GM15510 (cell line): Measurements from ENCODE around the gene GPR37L1.

ENCODE experiments used
- POLR2A ChIP-seq: IDR thresholded peaks from 3 replicates; pipeline ENCODE4 v1.6.1; 2011; ENCODE audit warnings: borderline replicate concordance; ENCODE audit not compliant: insufficient read length; ENCODE audit errors: extremely low read depth

GPR37L1 gene

GRCh38 chr1:202101184-202101583 lies 21.5 kb upstream of the GPR37L1 start:
- no peak for TF ChIP-seq POLR2A

GRCh38 chr1:202104073-202104472 lies 18.6 kb upstream of the GPR37L1 start:
- no peak for TF ChIP-seq POLR2A

GRCh38 chr1:202105571-202106339 lies 17.0 kb upstream of the GPR37L1 start:
- no peak for TF ChIP-seq POLR2A

GRCh38 chr1:202106340-202107254 lies 16.1 kb upstream of the GPR37L1 start:
- no peak for TF ChIP-seq POLR2A

GRCh38 chr1:202107321-202107761 lies 15.4 kb upstream of the GPR37L1 start:
- no peak for TF ChIP-seq POLR2A

- no peak for TF ChIP-seq POLR2A
These were observed 14.7 kb upstream of the GPR37L1 start for GRCh38 chr1:202107801-202108731.

- TF ChIP-seq POLR2A: no peak
These were observed 11.7 kb upstream of the GPR37L1 start for GRCh38 chr1:202110977-202111376.

GRCh38 chr1:202112859-202113689 lies 9.6 kb upstream of the GPR37L1 start:
- TF ChIP-seq POLR2A: no peak

- no peak for TF ChIP-seq POLR2A
These were observed 8.9 kb upstream of the GPR37L1 start for GRCh38 chr1:202113690-202114300.

- no peak for TF ChIP-seq POLR2A
These were observed 6.4 kb upstream of the GPR37L1 start for GRCh38 chr1:202116287-202116686.

GRCh38 chr1:202117898-202118371 lies 4.8 kb upstream of the GPR37L1 start:
- no peak for TF ChIP-seq POLR2A

GRCh38 chr1:202121006-202121405 lies 1.7 kb upstream of the GPR37L1 start:
- no peak for TF ChIP-seq POLR2A

GRCh38 chr1:202123336-202123813 lies 658 bp downstream of the GPR37L1 start:
- TF ChIP-seq POLR2A: no peak

GRCh38 chr1:202124142-202124541 lies 1.4 kb downstream of the GPR37L1 start:
- no peak for TF ChIP-seq POLR2A

GRCh38 chr1:202125611-202126010 lies 2.9 kb downstream of the GPR37L1 start:
- no peak for TF ChIP-seq POLR2A
